Subcutaneous adipose tissue (tissue), 4 donors: Measurements from ENCODE around the gene CCL3. TPM values are rescaled to one million over a fixed set of nuclear protein-coding genes. Genes with fewer than 3 reads are reported as not detected.

Experiments used
- total RNA-seq, 4 donors: library from RNA; depleted of rRNA; stranded (reverse); fragments of >200 nt; gene quantifications; one replicate each; pipeline ENCODE4 v1.1.0, GENCODE V29; 2016
- TF ChIP-seq, protein P1 (sequence below): fragments of 450-650 bp; IDR thresholded peaks from one replicate; pipeline ENCODE4 v1.5.1; 2016; ENCODE audit warnings: low read depth, mild to moderate bottlenecking, control low read depth, antibody characterized with exemption, moderate library complexity

CCL3 gene
- total RNA-seq, 4 donors from 2014 or later: 0.98 to 14.1 (median 1.7) TPM

DNA sequence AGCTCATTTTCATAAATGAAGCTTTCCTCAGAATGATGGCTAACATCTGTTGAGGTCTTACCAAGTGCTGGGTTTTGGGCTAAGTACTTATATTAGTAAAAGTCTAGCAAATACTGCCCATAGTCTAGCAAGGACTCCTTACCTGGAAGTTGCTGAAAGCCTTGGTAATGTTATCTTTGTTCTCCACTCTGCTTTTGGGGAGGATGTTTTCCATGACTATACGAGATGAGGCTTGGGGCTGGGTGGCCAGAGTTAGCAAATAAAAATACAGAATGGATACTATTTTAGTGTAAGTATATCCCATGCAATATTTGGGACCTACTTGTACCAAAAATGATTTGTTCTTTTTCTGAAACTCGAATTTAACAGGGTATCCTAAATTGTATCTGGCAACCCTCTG, 18.2 kb downstream of the CCL3 start:
- TF ChIP-seq, protein P1, sequence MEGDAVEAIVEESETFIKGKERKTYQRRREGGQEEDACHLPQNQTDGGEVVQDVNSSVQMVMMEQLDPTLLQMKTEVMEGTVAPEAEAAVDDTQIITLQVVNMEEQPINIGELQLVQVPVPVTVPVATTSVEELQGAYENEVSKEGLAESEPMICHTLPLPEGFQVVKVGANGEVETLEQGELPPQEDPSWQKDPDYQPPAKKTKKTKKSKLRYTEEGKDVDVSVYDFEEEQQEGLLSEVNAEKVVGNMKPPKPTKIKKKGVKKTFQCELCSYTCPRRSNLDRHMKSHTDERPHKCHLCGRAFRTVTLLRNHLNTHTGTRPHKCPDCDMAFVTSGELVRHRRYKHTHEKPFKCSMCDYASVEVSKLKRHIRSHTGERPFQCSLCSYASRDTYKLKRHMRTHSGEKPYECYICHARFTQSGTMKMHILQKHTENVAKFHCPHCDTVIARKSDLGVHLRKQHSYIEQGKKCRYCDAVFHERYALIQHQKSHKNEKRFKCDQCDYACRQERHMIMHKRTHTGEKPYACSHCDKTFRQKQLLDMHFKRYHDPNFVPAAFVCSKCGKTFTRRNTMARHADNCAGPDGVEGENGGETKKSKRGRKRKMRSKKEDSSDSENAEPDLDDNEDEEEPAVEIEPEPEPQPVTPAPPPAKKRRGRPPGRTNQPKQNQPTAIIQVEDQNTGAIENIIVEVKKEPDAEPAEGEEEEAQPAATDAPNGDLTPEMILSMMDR: no peak

DNA sequence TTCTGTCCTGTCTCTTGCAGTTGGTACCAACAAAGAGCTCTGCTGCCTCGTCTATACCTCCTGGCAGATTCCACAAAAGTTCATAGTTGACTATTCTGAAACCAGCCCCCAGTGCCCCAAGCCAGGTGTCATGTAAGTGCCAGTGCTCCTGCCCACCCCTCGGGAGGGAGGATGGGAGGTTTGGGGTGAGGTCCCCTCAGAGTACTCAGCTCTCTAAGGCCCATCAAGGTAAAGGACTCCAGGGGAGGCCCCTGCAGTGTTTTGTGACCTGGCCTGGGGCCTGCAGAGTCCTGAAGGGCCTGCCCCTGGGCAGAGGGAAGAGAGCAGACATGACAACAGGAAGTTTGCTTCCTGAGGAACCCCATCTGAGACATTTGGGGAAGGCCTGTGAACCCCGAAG, 19.5 kb downstream of the CCL3 start:
- TF ChIP-seq, protein P1: no peak

GRCh38 chr17:36069136-36069535, 20.8 kb downstream of the CCL3 start:
- TF ChIP-seq, protein P1: no peak

DNA sequence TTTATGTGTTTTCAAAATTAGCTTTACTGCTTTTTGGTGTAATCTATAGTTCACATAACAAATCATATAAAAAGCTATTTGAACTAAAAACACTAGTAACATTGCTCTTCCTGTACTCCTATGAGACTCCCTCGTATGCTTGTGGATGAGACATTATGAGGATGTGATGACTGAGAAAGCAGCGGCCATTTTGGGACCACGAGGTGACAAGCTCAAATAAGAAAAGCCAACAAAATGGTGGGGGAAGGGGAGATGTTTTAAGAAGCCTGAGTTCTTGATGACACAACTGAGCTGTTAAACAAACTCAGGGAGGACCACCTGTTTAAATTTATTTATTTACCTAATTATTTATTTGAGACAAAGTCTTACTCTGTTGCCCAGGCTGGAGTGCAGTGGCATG, 21.4 kb downstream of the CCL3 start:
- TF ChIP-seq, protein P1: no peak

- TF ChIP-seq, protein P1: no peak
Observed at GRCh38 chr17:36066365-36066985, 23.5 kb downstream of the CCL3 start.

GRCh38 chr17:36063786-36064541, 26.0 kb downstream of the CCL3 start, which contains the start of gene CCL18:
Gene CCL18, plus strand, starts transcription at chr17:36064272. Its CDS starts 71 bp downstream, at chr17:36064343.
- TF ChIP-seq, protein P1: no peak

GRCh38 chr17:36060816-36061215, 29.1 kb downstream of the CCL3 start:
- TF ChIP-seq, protein P1: no peak
